K562 (cell line): Measurements from ENCODE around the gene RAB25. TPM values are rescaled to one million over a fixed set of nuclear protein-coding genes. Genes with fewer than 3 reads are reported as not detected.

Source experiments
- BCL6 ChIP-seq: fragments of 250-450 bp; sonication (Bioruptor Pico); IDR thresholded peaks from 2 replicates; pipeline ENCODE4 v1.4.0; 2020
- CLOCK ChIP-seq: fragments of 250-450 bp; sonication (Bioruptor Pico); IDR thresholded peaks from 2 replicates; pipeline ENCODE4 v1.4.0; 2020; ENCODE audit warnings: mild to moderate bottlenecking, moderate library complexity, borderline replicate concordance
- GATAD2A ChIP-seq: fragments of 450-650 bp; IDR thresholded peaks from 2 replicates; pipeline ENCODE4 v1.6.1; 2017
- HDAC1 ChIP-seq, 2 experiments: fragments of 450-650 bp; IDR thresholded peaks; 2 replicates each; pipeline ENCODE4 v1.6.1; 2016 to 2017; ENCODE audit warnings: inconsistent platforms in 1 of 2, mild to moderate bottlenecking in 1 of 2, moderate library complexity in 1 of 2
- MYBL2 ChIP-seq, 2 experiments: fragments of 450-650 bp in 1 of 2; sonication (generic) in 1 of 2; formaldehyde crosslinking in 1 of 2; IDR thresholded peaks; 2 replicates each; pipeline versions ENCODE4 v1.6.1 to v1.8.1; 2017 to 2022; ENCODE audit warnings: borderline replicate concordance in 1 of 2, inconsistent platforms in 1 of 2, low read depth in 1 of 2, mild to moderate bottlenecking in 1 of 2, missing genetic modification reagents in 1 of 2, moderate library complexity in 1 of 2
- NCOA1 ChIP-seq: fragments of 450-650 bp; IDR thresholded peaks from 2 replicates; pipeline ENCODE4 v1.6.1; 2016; ENCODE audit warnings: low read depth
- NFIC ChIP-seq: fragments of 450-650 bp; IDR thresholded peaks from 2 replicates; pipeline ENCODE4 v1.6.1; 2017; ENCODE audit warnings: mild to moderate bottlenecking, inconsistent platforms
- SMARCA5 ChIP-seq: fragments of 450-650 bp; IDR thresholded peaks from 2 replicates; pipeline ENCODE4 v1.6.1; 2016
- STAG1 ChIP-seq: sonication (generic); formaldehyde crosslinking; IDR thresholded peaks from 2 replicates; pipeline ENCODE4 v1.5.0; 2020; ENCODE audit warnings: missing genetic modification reagents, borderline replicate concordance
- ZKSCAN1 ChIP-seq: fragments of 150-350 bp; IDR thresholded peaks from 2 replicates; pipeline ENCODE4 v1.6.1; 2016; ENCODE audit warnings: low read depth, low read length
- ZNF551 ChIP-seq: fragments of 250-450 bp; sonication (Bioruptor Pico); IDR thresholded peaks from 2 replicates; pipeline ENCODE4 v1.5.0; 2021; ENCODE audit warnings: mild to moderate bottlenecking, moderate library complexity
- ZNF707 ChIP-seq: fragments of 250-450 bp; sonication (Bioruptor Pico); conservative IDR thresholded peaks from 2 replicates; pipeline ENCODE4 v1.8.0; 2022; ENCODE audit warnings: inconsistent platforms, mild to moderate bottlenecking, moderate library complexity
- polyA plus RNA-seq, 8 experiments: library from polyadenylated mRNA; depleted of rRNA in 4 of 8; stranded (reverse) in 5 of 8; unstranded in 3 of 8; fragments of >200 nt; fragmentation: Nextera tagmentation in 2 of 8; fragmentation: Illumina TruSeq in 1 of 8; extraction: Ambion mirVana in 2 of 8; extraction: Trizol in 1 of 8; gene quantifications; 2 replicates each; pipeline versions ENCODE4 v1.2.1 to v1.2.3, GENCODE V29; 2011 to 2014; ENCODE audit warnings: inconsistent platforms in 1 of 8, missing spikeins in 1 of 8
- total RNA-seq, 7 experiments: library from RNA; depleted of rRNA in 6 of 7; stranded (reverse); fragments of >200 nt in 6 of 7; fragmentation: Illumina TruSeq in 2 of 7; extraction: Trizol in 2 of 7; gene quantifications; 2 replicates each; pipeline versions ENCODE4 v1.2.1 to v1.2.3, GENCODE V29; 2011 to 2021; ENCODE audit warnings: low replicate concordance in 1 of 7
- TF ChIP-seq, protein P1 (sequence below), 2 experiments: fragments of 450-650 bp; IDR thresholded peaks; 2 replicates each; pipeline ENCODE4 v1.6.1; 2016; ENCODE audit warnings: mild to moderate bottlenecking in 2 of 2, borderline replicate concordance in 1 of 2, low read depth in 1 of 2, moderate library complexity in 1 of 2
- TF ChIP-seq, protein P2 (sequence below): sonication (generic); formaldehyde crosslinking; IDR thresholded peaks from 2 replicates; pipeline ENCODE4 v1.8.1; 2023; ENCODE audit warnings: mild to moderate bottlenecking, missing genetic modification reagents

Gene RAB25
- total and polyA plus RNA-seq, 9 of the 15 experiments (the other 6 are each of a cell fraction or from before 2014, with no cell fraction given) = 0.10 to 0.27 (median 0.13) TPM; not detected in 6

DNA sequence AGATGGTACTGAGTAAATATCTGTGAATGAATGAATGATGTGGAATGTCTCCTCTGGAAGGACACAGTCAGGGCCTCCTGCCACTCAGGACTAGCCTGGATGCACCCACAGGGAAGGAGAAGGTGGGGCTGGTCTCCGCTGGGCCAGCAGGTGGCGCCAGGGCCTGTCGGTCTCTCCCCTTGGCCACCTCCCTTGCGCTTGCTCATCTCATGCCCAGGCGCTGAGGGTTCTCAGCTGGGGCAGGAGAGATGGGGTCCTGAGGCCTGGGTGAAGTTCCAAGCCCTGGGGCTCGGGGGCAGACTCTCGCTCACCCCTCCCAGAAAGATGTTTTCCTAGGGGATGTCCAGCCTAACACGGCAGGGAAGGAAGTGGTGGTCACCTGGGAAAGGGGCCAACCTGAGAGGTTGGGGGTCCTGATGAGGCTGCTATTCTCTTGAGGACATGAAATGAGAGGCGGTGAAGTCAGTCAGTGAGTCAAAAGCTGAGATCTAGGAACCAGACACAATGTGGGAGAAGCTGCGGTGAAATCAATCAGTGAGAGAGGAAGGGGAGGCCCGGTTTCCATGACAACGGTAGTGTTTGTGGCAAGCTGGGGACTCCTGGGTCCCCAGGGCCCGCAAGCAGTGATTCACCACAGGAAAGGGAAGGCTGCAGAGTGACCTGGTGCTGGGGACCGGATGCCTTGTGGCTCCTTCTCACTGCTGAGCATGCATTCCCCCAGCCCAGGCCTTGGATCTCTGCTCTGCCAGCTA, 35.9 kb downstream of the RAB25 start (continued):
- no peak for TF ChIP-seq ZNF551 (CRISPR knock-in tag)
- TF ChIP-seq ZKSCAN1 = 0 out of 2 replicates have a peak, but pooled peaks have one; percentile 41
- no peak for TF ChIP-seq ZNF707
- TF ChIP-seq NFIC = peak; percentile 37; the same call in 1 of the 2 replicates
- TF ChIP-seq, protein P1, sequence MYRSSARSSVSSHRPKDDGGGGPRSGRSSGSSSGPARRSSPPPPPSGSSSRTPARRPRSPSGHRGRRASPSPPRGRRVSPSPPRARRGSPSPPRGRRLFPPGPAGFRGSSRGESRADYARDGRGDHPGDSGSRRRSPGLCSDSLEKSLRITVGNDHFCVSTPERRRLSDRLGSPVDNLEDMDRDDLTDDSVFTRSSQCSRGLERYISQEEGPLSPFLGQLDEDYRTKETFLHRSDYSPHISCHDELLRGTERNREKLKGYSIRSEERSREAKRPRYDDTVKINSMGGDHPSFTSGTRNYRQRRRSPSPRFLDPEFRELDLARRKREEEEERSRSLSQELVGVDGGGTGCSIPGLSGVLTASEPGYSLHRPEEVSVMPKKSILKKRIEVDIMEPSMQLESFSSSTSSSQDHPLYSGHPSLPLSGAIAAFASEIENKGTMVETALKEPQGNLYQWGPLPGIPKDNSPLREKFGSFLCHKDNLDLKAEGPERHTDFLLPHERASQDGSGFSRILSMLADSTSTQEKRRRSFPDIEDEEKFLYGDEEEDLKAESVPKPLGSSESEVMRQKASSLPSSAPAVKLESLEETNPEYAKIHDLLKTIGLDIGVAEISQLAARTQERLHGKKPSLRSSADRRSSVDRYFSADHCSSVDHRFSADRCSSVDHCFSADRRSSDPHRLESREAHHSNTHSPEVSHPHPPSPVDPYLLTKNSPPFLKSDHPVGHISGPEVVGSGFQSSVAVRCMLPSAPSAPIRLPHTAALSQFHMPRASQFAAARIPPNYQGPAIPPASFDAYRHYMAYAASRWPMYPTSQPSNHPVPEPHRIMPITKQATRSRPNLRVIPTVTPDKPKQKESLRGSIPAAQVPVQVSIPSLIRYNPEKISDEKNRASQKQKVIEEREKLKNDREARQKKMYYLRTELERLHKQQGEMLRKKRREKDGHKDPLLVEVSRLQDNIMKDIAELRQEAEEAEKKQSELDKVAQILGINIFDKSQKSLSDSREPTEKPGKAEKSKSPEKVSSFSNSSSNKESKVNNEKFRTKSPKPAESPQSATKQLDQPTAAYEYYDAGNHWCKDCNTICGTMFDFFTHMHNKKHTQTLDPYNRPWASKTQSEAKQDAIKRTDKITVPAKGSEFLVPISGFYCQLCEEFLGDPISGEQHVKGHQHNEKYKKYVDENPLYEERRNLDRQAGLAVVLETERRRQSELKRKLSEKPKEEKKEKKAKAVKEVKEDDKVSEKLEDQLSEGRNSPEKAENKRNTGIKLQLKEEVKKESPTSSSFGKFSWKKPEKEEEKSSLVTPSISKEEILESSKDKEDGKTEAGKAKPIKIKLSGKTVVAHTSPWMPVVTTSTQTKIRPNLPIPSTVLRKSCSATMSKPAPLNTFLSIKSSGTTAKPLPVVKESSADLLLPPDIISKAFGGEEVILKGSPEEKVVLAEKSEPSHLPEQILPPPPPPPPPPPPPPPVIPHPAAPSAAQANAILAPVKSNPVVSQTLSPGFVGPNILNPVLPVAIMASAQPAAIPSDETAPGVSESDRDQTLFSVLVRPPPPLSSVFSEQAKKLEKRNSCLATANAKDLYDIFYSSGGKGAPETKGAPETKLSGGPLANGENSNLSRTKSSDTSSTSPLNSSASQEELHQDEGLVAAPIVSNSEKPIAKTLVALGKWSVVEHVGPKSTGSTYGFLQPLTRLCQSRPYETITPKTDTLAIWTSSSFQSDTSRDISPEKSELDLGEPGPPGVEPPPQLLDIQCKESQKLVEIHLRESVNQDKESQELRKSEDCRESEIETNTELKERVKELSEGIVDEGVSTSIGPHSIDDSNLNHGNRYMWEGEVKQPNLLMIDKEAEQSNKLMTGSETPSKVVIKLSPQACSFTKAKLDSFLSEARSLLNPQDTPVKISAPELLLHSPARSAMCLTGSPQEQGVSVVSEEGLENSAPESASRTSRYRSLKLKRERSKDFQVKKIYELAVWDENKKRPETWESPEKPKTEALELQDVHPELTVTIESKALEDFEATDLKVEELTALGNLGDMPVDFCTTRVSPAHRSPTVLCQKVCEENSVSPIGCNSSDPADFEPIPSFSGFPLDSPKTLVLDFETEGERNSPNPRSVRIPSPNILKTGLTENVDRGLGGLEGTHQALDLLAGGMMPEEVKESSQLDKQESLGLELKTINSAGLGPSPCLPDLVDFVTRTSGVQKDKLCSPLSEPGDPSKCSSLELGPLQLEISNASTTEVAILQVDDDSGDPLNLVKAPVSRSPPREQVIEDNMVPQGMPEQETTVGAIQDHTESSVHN (IDR thresholded peaks at IDR 0.05; ENCODE audit: borderline replicate concordance in 1 of 2, low read depth in 1 of 2) = no peak
- TF ChIP-seq, protein P2, sequence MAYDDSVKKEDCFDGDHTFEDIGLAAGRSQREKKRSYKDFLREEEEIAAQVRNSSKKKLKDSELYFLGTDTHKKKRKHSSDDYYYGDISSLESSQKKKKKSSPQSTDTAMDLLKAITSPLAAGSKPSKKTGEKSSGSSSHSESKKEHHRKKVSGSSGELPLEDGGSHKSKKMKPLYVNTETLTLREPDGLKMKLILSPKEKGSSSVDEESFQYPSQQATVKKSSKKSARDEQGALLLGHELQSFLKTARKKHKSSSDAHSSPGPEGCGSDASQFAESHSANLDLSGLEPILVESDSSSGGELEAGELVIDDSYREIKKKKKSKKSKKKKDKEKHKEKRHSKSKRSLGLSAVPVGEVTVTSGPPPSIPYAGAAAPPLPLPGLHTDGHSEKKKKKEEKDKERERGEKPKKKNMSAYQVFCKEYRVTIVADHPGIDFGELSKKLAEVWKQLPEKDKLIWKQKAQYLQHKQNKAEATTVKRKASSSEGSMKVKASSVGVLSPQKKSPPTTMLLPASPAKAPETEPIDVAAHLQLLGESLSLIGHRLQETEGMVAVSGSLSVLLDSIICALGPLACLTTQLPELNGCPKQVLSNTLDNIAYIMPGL (CRISPR knock-in tag) = no peak
- TF ChIP-seq SMARCA5 = no peak
- no peak for TF ChIP-seq NCOA1
- TF ChIP-seq CLOCK = no peak
- no peak for TF ChIP-seq BCL6 (CRISPR knock-in tag)
- 0 out of 4 replicates have a peak, but pooled peaks of 1 of the 2 experiments have one; percentile 8 for TF ChIP-seq HDAC1 (IDR thresholded peaks at IDR 0.05)
- no peak for TF ChIP-seq MYBL2 (IDR thresholded peaks at IDR 0.05; ENCODE audit: low read depth)
- TF ChIP-seq MYBL2 (CRISPR knock-in tag; IDR thresholded peaks at IDR 0.05; ENCODE audit: borderline replicate concordance) = no peak
- peak; percentile 67; the same call in 1 of the 2 replicates for TF ChIP-seq GATAD2A
- TF ChIP-seq STAG1 = peak; percentile 73; the same call in 1 of the 2 replicates
